Activated T-helper 9 cell treated with anti-CD3 and anti-CD28 coated beads, Interleukin-2, amount 50 U/mL, for 16 hours (primary cell): ENCODE measurements around the gene NFIA.

Experiments
- DNase-seq: peaks from one replicate; pipeline ENCODE4 v3.0.0-alpha.2; 2020; ENCODE audit warnings: low read depth

Gene NFIA

GRCh38 chr1:61247051-61247825, 164.9 kb downstream of the NFIA start:
- no peak for DNase-seq

- DNase-seq: no peak
Measured at GRCh38 chr1:61247881-61248752, 165.8 kb downstream of the NFIA start.

GRCh38 chr1:61250933-61251332, 168.6 kb downstream of the NFIA start:
- DNase-seq: no peak

- no peak for DNase-seq
Measured at GRCh38 chr1:61253059-61253735, 170.8 kb downstream of the NFIA start.

- no peak for DNase-seq
Measured at GRCh38 chr1:61253912-61254633, 171.7 kb downstream of the NFIA start.

GRCh38 chr1:61254634-61255357, 172.4 kb downstream of the NFIA start:
- DNase-seq: no peak

GRCh38 chr1:61255358-61255703, 173.0 kb downstream of the NFIA start:
- no peak for DNase-seq

GRCh38 chr1:61259379-61260148, 177.2 kb downstream of the NFIA start:
- no peak for DNase-seq

GRCh38 chr1:61260171-61260570, 177.8 kb downstream of the NFIA start:
- no peak for DNase-seq

- DNase-seq: no peak
Measured at GRCh38 chr1:61261595-61261994, 179.2 kb downstream of the NFIA start.

GRCh38 chr1:61263905-61264824, 181.8 kb downstream of the NFIA start:
- DNase-seq: no peak

GRCh38 chr1:61264825-61265242, 182.5 kb downstream of the NFIA start:
- no peak for DNase-seq

- no peak for DNase-seq
Measured at GRCh38 chr1:61265665-61266064, 183.3 kb downstream of the NFIA start.

GRCh38 chr1:61266738-61267137, 184.4 kb downstream of the NFIA start:
- DNase-seq: no peak

- DNase-seq: no peak
Measured at GRCh38 chr1:61268546-61269240, 186.3 kb downstream of the NFIA start.

- DNase-seq: no peak
Measured at GRCh38 chr1:61269602-61270001, 187.2 kb downstream of the NFIA start.

- no peak for DNase-seq
Measured at GRCh38 chr1:61270107-61270506, 187.7 kb downstream of the NFIA start.

- DNase-seq: no peak
Measured at GRCh38 chr1:61270761-61271411, 188.5 kb downstream of the NFIA start.
